ENCODE results near the gene GINS2.

The GINS2 gene

GRCh38 chr16:85688586-85689284, at the start of gene GINS2:
GINS2 (minus strand) TSS chr16:85688954; CDS start chr16:85688898, 56 bp downstream.
- peak; percentile 90 for DNase-seq

- no peak for DNase-seq
Measured at GRCh38 chr16:85736921-85737320, 48.2 kb upstream of the GINS2 start.

- DNase-seq: no peak
Measured at GRCh38 chr16:85735946-85736345, 47.2 kb upstream of the GINS2 start.

- DNase-seq: peak; percentile 26
Measured at GRCh38 chr16:85735225-85735635, 46.5 kb upstream of the GINS2 start.

- no peak for DNase-seq
Measured at GRCh38 chr16:85734311-85735017, 45.7 kb upstream of the GINS2 start.

GRCh38 chr16:85733839-85734170, 45.1 kb upstream of the GINS2 start:
- no peak for DNase-seq

GRCh38 chr16:85733155-85733838, 44.5 kb upstream of the GINS2 start:
- DNase-seq: no peak

GRCh38 chr16:85731179-85731578, 42.4 kb upstream of the GINS2 start:
- DNase-seq: no peak

- no peak for DNase-seq
Measured at GRCh38 chr16:85730186-85730465, 41.4 kb upstream of the GINS2 start.

GRCh38 chr16:85729452-85730185, 40.9 kb upstream of the GINS2 start:
- no peak for DNase-seq

GRCh38 chr16:85728879-85729278, 40.1 kb upstream of the GINS2 start:
- no peak for DNase-seq

- DNase-seq: no peak
Measured at GRCh38 chr16:85724936-85725335, 36.2 kb upstream of the GINS2 start.

- no peak for DNase-seq
Measured at GRCh38 chr16:85724126-85724879, 35.5 kb upstream of the GINS2 start.

- DNase-seq: no peak
Measured at GRCh38 chr16:85722128-85722893, 33.6 kb upstream of the GINS2 start.

GRCh38 chr16:85720302-85720637, 31.5 kb upstream of the GINS2 start:
- DNase-seq: no peak

- DNase-seq: no peak
Measured at GRCh38 chr16:85719605-85720301, 31.0 kb upstream of the GINS2 start.

GRCh38 chr16:85718682-85719081, 29.9 kb upstream of the GINS2 start:
- DNase-seq: no peak

- DNase-seq: no peak
Measured at GRCh38 chr16:85718153-85718477, 29.4 kb upstream of the GINS2 start.

GRCh38 chr16:85717393-85718152, 28.8 kb upstream of the GINS2 start:
- DNase-seq: peak; percentile 71

- DNase-seq: no peak
Measured at GRCh38 chr16:85716680-85717038, 27.9 kb upstream of the GINS2 start.

Measured in stimulated activated CD4-positive, alpha-beta T cell treated with anti-CD3 and anti-CD28 coated beads, Interleukin-4, amount 100 ng/mL, for 24 hours (primary cell).